GM23248 (cell line): ENCODE data around the gene PCED1B.

Experiments used
- EZH2 ChIP-seq: fragments of 200-600 bp; sonication (generic); IDR thresholded peaks from 2 replicates; pipeline ENCODE4 v1.6.1; 2018; ENCODE audit warnings: antibody characterized with exemption, mild to moderate bottlenecking; ENCODE audit not compliant: insufficient read depth, poor library complexity, severe bottlenecking
- EZH2phosphoT487 ChIP-seq: fragments of 200-600 bp; sonication (generic); IDR thresholded peaks from 2 replicates; pipeline ENCODE4 v1.6.1; 2018; ENCODE audit warnings: antibody characterized with exemption, moderate library complexity, mild to moderate bottlenecking, low read depth; ENCODE audit not compliant: insufficient read depth

DNA sequence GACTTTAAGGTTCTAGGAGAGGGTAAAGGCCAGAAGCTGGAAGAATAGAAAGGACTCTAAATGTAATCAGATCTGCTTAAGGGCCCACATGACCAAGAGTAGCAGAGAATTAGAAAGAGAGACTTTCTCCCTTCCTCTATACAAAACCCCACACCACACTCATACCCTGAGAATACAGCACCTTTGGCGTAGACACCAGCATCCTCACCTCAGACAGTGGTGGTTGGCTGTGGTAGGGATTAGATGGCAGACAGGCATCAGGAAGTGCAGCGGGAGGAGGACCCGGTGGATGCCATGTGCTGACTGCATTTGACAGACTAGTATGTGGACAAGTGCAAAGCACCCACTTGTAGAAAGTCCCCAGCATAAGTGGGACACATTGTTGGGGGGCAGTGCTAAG lies 98.6 kb downstream of the PCED1B start:
- TF ChIP-seq EZH2phosphoT487: no peak
- no peak for TF ChIP-seq EZH2
